HCT116 (cell line): ENCODE results near the gene SP4.

ENCODE experiments used
- CEBPB ChIP-seq: IDR thresholded peaks from 2 replicates; pipeline ENCODE4 v1.6.1; 2012; ENCODE audit warnings: low read depth
- CTCF ChIP-seq, 3 experiments: fragments of 200-600 bp in 1 of 3; sonication (generic) in 1 of 3; IDR thresholded peaks in 2 of 3; conservative IDR thresholded peaks in 1 of 3; 2 replicates each; pipeline ENCODE4 v1.5.1; 2012 to 2017; ENCODE audit warnings: low read depth in 2 of 3, low read length in 2 of 3, antibody characterized with exemption in 1 of 3, borderline replicate concordance in 1 of 3, control low read depth in 1 of 3, mild to moderate bottlenecking in 1 of 3, mixed read lengths in 1 of 3, mixed run types in 1 of 3, moderate library complexity in 1 of 3; ENCODE audit not compliant: insufficient read depth in 1 of 3
- POLR2A ChIP-seq: IDR thresholded peaks from 2 replicates; pipeline ENCODE4 v1.7.0; 2011; ENCODE audit warnings: borderline replicate concordance; ENCODE audit not compliant: insufficient read depth, insufficient read length; ENCODE audit errors: extremely low read depth
- POLR2AphosphoS5 ChIP-seq: IDR thresholded peaks from 2 replicates; pipeline ENCODE4 v1.6.1; 2011; ENCODE audit warnings: mild to moderate bottlenecking, low read depth, low read length, moderate library complexity
- SP1 ChIP-seq: IDR thresholded peaks from 2 replicates; pipeline ENCODE4 v1.6.1; 2012; ENCODE audit warnings: low read depth

- no peak for TF ChIP-seq POLR2A
- peak; percentile 31 to 51 (median 43); a peak in 4 of 6 replicates for TF ChIP-seq CTCF (IDR thresholded peaks at IDR 0.05 in 2 of 3, conservative IDR thresholded peaks at IDR 0.05 in 1 of 3; ENCODE audit: borderline replicate concordance in 1 of 3, insufficient read depth in 1 of 3, low read depth in 2 of 3, low read length in 2 of 3)
- TF ChIP-seq SP1 = no peak
- no peak for TF ChIP-seq CEBPB
- TF ChIP-seq POLR2AphosphoS5 = no peak
Observed at GRCh38 chr7:21526007-21526406, 98.1 kb downstream of the SP4 start.
